GM12892 (cell line): ENCODE results near the gene DOCK10.

Source experiments
- POLR2A ChIP-seq: IDR thresholded peaks from 2 replicates; pipeline ENCODE4 v1.6.1; 2011; ENCODE audit warnings: low read depth, low read length, control low read depth
- POLR2AphosphoS5 ChIP-seq: IDR thresholded peaks from 2 replicates; pipeline ENCODE4 v1.6.1; 2011; ENCODE audit warnings: low read depth, low read length, control low read depth
- TAF1 ChIP-seq: IDR thresholded peaks from 2 replicates; pipeline ENCODE4 v1.6.1; 2011; ENCODE audit warnings: low read depth, mild to moderate bottlenecking, control low read depth, low read length, borderline replicate concordance

DNA sequence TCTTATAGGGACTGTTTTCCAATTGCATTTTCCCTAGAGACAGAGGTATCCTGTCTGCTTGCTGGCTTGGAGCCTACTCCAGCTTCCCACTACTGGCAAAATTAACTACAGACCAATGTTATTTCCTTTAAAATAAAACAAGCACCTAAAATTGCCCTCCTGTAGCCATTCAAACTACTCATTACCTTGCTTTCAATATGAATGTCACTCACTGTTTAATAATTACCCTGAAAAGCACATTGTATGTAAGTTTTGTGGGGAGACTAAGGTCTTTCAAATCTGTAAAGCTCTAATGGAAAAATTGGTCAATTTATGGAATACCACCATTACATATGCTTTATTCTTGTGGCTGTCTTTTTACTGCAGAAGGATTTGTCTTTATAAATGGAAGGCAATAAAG lies 87.3 kb downstream of the DOCK10 start:
- no peak for TF ChIP-seq POLR2AphosphoS5
- TF ChIP-seq POLR2A: no peak
- TF ChIP-seq TAF1: no peak
